CD4-positive, alpha-beta T cell treated with Interleukin-10 for 1 hour (primary cell): Measurements from ENCODE around the gene IFT122.
"Not testable (repeated sequence)": the region's sequence is repeated elsewhere in the genome, so short reads cannot be mapped to it uniquely, and the experiment has no call there.

Source experiments
- DNase-seq: peaks from one replicate; pipeline ENCODE4 v3.0.0-alpha.2; 2020

IFT122 gene

GRCh38 chr3:129498603-129499488 lies 58.8 kb downstream of the IFT122 start:
- not testable (repeated sequence) for DNase-seq

DNA sequence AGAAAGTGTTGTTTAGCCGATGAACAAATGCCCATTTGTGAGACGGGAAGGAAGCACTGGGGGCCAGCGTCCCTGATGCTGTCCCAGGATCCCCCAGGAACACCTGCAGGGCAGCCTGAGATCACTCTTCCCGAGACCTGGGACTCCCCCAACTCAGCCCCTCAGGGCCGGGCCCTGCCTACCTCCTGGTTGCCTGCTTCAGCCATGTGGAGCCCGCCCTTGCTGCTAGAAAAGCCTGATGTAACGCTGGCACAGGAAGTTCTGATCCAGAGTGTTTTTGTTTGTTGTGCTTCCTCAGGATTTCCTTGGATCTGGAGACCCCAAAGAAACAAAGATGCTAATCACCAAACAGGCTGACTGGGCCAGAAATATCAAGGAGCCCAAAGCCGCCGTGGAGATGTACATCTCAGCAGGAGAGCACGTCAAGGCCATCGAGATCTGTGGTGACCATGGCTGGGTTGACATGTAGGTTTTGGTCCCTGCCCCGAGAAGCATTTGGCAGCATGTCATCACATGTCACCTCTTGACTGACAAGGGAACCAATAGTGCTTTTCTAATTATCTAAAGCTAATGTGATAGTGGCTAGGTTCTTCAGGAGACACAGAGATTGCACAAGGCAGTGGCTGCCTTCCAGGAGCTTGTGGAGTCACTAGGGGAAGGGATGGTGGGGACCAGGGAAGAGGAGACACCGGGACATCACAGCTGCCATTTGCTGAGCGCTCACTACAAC lies 59.7 kb downstream of the IFT122 start:
- not testable (repeated sequence) for DNase-seq

GRCh38 chr3:129500334-129500658 lies 60.3 kb downstream of the IFT122 start:
- DNase-seq = no peak

GRCh38 chr3:129501630-129502029 lies 61.6 kb downstream of the IFT122 start:
- no peak for DNase-seq

GRCh38 chr3:129502641-129503408 lies 62.8 kb downstream of the IFT122 start:
- DNase-seq = no peak

GRCh38 chr3:129503471-129504291 lies 63.7 kb downstream of the IFT122 start:
- DNase-seq = no peak

DNA sequence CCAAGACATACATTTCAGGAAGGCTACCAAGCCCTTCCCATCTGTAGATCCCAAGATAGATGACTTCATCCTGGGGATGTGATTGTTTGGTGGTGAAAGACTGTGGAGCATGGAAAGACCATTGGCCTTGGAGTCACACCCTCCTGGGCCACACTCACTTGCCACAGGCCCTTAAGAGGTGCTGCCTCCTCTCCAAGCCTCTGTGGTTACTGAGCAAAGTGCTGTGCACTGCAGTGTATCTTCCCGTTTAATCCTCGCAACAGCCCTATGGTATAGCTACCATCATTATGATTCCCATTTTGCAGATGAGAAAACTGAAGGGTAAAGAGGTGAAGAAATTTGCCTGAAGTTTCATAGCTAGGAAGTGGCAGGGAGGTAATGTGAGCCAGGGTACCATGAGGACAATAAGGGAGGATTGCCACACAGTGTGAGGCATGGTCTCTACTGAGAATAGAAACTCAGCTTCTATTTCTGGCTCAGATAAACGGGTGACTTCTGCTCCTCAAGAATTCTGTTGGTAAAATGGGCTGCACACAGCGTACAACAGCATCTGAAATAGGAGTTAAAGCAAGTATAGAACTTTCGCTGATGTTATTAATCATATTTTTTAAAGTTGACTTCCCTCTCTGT lies 64.6 kb downstream of the IFT122 start:
- DNase-seq = no peak

GRCh38 chr3:129505341-129505740 lies 65.3 kb downstream of the IFT122 start:
- no peak for DNase-seq

DNA sequence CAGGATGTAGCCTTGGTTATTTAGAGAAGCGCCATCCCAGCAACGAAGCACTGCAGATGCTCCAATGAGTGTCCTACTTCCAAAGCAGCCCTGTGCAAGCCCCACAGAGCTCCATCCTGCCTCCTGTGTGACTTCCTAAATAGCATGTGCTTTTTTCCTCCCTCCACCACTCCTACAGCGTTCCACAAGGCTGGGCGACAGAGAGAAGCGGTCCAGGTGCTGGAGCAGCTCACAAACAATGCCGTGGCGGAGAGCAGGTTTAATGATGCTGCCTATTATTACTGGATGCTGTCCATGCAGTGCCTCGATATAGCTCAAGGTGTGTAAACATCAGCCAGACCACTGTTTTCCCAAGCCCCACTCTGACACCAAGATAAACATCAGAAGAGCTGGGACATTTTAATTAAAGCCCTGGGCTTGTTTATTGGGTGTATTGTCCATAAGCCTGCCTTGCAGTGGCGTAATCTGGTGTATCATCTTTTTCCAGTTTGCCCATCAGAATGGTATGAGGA lies 66.3 kb downstream of the IFT122 start:
- no peak for DNase-seq

DNA sequence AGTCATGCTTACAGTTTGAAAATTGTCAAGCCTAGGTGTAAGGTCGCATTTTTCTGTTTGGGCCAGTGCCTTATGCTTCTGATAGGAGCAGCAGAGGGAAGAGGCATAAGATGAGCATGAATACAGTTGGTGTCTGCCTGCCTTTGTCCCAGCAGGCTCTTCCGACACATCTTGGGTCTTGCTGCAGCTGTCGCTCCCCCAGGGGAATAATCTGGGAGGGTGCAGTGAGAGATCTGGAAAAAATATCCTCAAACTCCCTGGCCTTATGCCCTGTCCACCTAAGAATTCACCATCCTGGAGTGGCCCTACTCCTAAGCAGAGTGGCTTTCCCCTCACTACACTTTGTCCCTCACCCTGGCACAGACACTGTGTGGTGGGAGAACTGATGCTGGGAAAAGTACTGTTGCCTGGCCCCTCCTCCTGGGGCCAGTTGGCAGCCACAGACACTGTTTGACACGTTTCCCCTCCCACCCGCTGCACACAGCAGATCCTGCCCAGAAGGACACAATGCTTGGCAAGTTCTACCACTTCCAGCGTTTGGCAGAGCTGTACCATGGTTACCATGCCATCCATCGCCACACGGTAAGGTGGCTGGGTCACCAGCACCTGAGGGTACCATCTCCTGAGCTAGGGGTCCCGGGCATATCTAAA lies 67.3 kb downstream of the IFT122 start:
- DNase-seq = no peak

DNA sequence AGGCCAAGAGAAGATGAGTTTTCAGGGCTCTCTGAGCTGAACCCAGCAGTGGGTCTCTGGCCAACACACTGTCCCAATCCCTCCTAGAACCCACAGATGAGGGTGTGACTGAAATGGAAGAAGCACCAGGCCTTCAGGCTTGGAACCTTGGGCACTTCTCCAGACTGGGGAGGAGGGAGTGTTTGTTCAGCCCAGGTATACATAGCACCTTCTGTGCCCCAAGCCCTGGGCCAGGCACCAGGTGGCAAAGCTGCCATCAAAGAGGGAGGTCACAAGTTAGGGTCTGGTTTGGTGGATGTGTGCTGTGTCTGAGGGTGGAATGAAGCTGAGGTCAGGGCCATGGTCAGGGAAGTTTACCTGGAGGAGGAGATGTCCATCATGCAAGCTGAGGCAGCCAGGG lies 72.6 kb downstream of the IFT122 start:
- DNase-seq = no peak

DNA sequence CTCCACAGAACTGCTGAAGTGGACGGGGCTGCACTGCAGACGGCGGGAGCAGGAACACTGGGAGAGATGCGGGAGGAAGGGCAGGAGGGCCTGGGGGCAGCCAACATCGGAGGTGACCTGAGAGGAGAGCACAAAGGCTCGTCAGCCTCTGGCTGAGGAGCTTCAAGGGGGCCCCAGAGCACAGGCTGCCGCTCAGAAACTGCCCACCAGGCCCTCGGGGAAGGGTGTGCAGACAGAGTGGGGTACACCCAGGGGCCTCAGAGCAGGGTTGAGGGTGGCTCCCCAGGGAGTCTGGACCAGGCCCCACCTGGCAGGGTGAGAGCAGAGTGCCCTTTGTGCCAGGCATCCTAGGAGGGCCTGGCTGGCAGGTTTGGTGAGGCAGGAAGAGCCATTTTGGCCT lies 73.7 kb downstream of the IFT122 start:
- DNase-seq = no peak

GRCh38 chr3:129514110-129514509 lies 74.1 kb downstream of the IFT122 start:
- no peak for DNase-seq

GRCh38 chr3:129514563-129514962 lies 74.5 kb downstream of the IFT122 start:
- no peak for DNase-seq

DNA sequence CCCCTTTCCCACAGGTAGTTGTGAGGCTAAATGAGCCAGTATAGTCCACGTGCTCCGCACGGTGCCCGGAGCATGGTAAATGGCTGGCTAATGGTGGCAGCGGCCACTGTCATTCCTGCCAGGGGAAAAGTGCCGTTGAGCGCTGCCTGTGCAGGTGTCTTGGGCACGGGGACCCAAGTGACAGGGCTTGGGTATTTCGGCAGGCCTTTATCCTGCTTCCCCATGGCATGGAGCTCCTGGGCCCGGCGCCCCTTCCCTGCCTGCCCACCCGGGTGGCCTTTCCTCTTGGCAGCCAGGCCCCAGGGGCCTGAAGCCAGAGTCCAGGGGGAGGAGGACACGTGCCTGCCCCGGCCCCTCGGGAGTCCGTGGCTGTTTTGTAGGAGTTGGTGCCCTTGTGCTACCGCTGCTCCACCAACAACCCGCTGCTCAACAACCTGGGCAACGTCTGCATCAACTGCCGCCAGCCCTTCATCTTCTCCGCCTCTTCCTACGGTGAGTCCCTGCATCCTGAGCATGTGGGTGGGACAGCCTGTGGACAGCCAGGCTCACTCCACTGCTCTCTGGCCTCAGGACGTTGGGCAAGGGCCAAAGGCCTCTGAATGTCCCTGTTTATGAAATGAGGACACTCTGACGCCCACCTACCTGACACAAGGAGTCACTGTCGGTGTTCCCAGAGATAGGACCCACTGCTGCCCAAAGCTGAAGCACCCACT lies 75.2 kb downstream of the IFT122 start:
- not testable (repeated sequence) for DNase-seq

GRCh38 chr3:129515821-129516432 lies 75.9 kb downstream of the IFT122 start:
- not testable (repeated sequence) for DNase-seq

GRCh38 chr3:129517516-129517915 lies 77.5 kb downstream of the IFT122 start:
- DNase-seq = no peak

DNA sequence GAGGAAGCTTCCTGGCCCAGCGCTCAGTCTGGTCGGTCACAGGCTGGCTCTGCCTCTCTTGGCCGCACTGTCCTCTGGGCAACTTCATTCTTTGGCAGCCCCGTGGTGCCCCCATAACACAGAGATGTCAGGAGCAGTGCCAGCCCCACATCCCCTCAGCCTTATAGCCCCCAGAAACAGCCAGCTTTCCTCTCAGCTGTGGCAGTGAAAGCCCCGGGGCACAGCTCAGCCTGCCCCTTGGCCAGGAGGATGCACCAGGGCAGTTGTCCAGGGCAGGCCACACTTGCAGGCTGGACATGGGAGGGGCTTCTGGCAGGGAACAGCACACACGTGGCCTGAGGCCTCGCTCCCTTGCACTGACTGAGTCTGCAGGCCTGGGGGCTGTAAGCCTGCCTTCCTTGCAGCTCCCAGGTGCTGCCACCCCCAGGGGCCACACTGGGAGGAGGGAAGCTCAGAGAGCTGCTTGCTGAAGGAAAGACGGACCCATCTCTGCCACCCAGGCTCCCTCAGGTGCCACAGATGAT lies 78.1 kb downstream of the IFT122 start:
- no peak for DNase-seq

DNA sequence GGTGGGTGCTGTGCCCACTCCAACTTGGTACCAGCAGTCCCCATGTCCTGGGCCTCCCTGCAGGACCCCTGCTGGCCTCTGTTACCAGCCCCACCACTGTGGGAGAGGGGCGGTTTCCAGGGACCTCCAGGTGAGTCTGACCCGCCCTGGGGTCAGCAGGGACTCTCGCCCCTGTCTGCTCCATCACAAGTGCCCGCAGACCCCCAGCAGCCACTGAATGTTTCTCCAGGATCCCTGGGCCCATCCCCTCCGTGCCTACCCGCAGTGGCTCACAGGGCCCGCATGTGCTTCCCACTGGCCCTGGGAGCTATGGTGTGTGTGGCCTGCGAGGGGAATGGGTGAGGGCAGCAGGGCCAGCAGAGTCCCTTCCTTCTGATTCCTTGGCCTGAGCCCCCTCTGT lies 78.6 kb downstream of the IFT122 start:
- no peak for DNase-seq

- no peak for DNase-seq
Observed at GRCh38 chr3:129519449-129519848, 79.4 kb downstream of the IFT122 start.
